ENCODE data around the gene GJA8.

- no peak for TF ChIP-seq CTCF (IDR thresholded peaks at IDR 0.05)
- no peak for TF ChIP-seq POLR2A (IDR thresholded peaks at IDR 0.05)
Measured at GRCh38 chr1:147878022-147878421, 24.6 kb upstream of the GJA8 start.
